WTC11 (cell line): ENCODE data around the gene KCNIP1. TPM values are rescaled to one million over a fixed set of nuclear protein-coding genes. Genes with fewer than 3 reads are reported as not detected.

Experiments
- ATAC-seq: fragments of 200-7000 bp; cut with Tn5 transposase; 2 replicates; pipeline ENCODE4 v1.10.0; 2021; ENCODE audit warnings: mild to moderate bottlenecking, moderate library complexity
- CTCF ChIA-PET: fragments of 300-600 bp; sonication (Branson Sonifier 250); formaldehyde crosslinking; loops from one replicate; lab custom pipeline; 2021; ENCODE audit warnings: antibody characterized with exemption; lab: Charles Lee
- POLR2A ChIA-PET: fragments of 350-600 bp; sonication (Branson Sonifier 250); formaldehyde crosslinking; loops from one replicate; lab custom pipeline; 2021; ENCODE audit warnings: antibody characterized with exemption; lab: Charles Lee
- DNase-seq: peaks from one replicate; pipeline ENCODE4 v3.0.0; 2021; ENCODE audit warnings: low spot score
- H3K27ac Mint-ChIP-seq: 2 replicates; pipeline ENCODE4 v1.8.0; 2021; ENCODE audit warnings: mixed read lengths
- H3K27me3 Mint-ChIP-seq: 2 replicates; pipeline ENCODE4 v1.8.0; 2021; ENCODE audit warnings: low read depth, mild to moderate bottlenecking, moderate library complexity, mixed read lengths
- H3K36me3 Mint-ChIP-seq: 2 replicates; pipeline ENCODE4 v1.8.0; 2021; ENCODE audit warnings: mixed read lengths
- H3K4me1 Mint-ChIP-seq: 2 replicates; pipeline ENCODE4 v1.8.0; 2022; ENCODE audit warnings: mixed read lengths
- H3K4me3 Mint-ChIP-seq: 2 replicates; pipeline ENCODE4 v1.8.0; 2021; ENCODE audit warnings: mild to moderate bottlenecking, moderate library complexity, mixed read lengths
- H3K9me3 Mint-ChIP-seq: 2 replicates; pipeline ENCODE4 v1.8.0; 2021; ENCODE audit warnings: mixed read lengths
- ESRRA ChIP-seq: sonication (generic); formaldehyde crosslinking; IDR thresholded peaks from 2 replicates; pipeline ENCODE4 v1.8.1; 2022; ENCODE audit warnings: mild to moderate bottlenecking, missing genetic modification reagents, borderline replicate concordance
- GABPB1 ChIP-seq: sonication (generic); formaldehyde crosslinking; IDR thresholded peaks from 2 replicates; pipeline ENCODE4 v1.8.1; 2023; ENCODE audit warnings: mild to moderate bottlenecking, missing genetic modification reagents
- HMGA2 ChIP-seq: fragments of 250-450 bp; sonication (Bioruptor Pico); IDR thresholded peaks from 2 replicates; pipeline ENCODE4 v1.4.0; 2021; ENCODE audit warnings: mild to moderate bottlenecking, moderate library complexity
- IRF2 ChIP-seq: sonication (generic); formaldehyde crosslinking; IDR thresholded peaks from 2 replicates; pipeline ENCODE4 v1.8.0; 2022; ENCODE audit warnings: low read depth, missing genetic modification reagents, borderline replicate concordance
- JUN ChIP-seq: sonication (generic); formaldehyde crosslinking; IDR thresholded peaks from 2 replicates; pipeline ENCODE4 v1.8.0; 2023; ENCODE audit warnings: mild to moderate bottlenecking, missing genetic modification reagents
- NFYB ChIP-seq: sonication (generic); formaldehyde crosslinking; conservative IDR thresholded peaks from 2 replicates; pipeline ENCODE4 v1.8.0; 2022; ENCODE audit warnings: low read depth, missing genetic modification reagents
- PRRX2 ChIP-seq: fragments of 250-450 bp; sonication (Bioruptor Pico); IDR thresholded peaks from 2 replicates; pipeline ENCODE4 v1.8.0; 2021; ENCODE audit warnings: mild to moderate bottlenecking
- RORB ChIP-seq: fragments of 250-450 bp; sonication (Bioruptor Pico); IDR thresholded peaks from 2 replicates; pipeline ENCODE4 v1.9.0; 2021; ENCODE audit warnings: mild to moderate bottlenecking
- SOX15 ChIP-seq: fragments of 250-450 bp; sonication (Bioruptor Pico); IDR thresholded peaks from 2 replicates; pipeline ENCODE4 v1.9.0; 2021; ENCODE audit warnings: mild to moderate bottlenecking
- TP53 ChIP-seq: sonication (generic); formaldehyde crosslinking; IDR thresholded peaks from 2 replicates; pipeline ENCODE4 v1.8.1; 2023; ENCODE audit warnings: mild to moderate bottlenecking, missing genetic modification reagents
- ZNF121 ChIP-seq: sonication (generic); formaldehyde crosslinking; IDR thresholded peaks from 2 replicates; pipeline ENCODE4 v1.8.0; 2023; ENCODE audit warnings: missing genetic modification reagents
- ZNF232 ChIP-seq: sonication (generic); formaldehyde crosslinking; IDR thresholded peaks from 2 replicates; pipeline ENCODE4 v1.8.0; 2022; ENCODE audit warnings: mild to moderate bottlenecking, missing genetic modification reagents
- ZNF317 ChIP-seq: sonication (generic); formaldehyde crosslinking; IDR thresholded peaks from 2 replicates; pipeline ENCODE4 v1.8.1; 2023; ENCODE audit warnings: low read depth, mild to moderate bottlenecking, moderate library complexity, missing genetic modification reagents, borderline replicate concordance
- total RNA-seq: library from RNA; stranded (reverse); gene quantifications from 3 replicates; pipeline ENCODE4 v1.2.3, GENCODE V29; 2021
- TF ChIP-seq, protein P1 (sequence below): sonication (generic); formaldehyde crosslinking; IDR thresholded peaks from 2 replicates; pipeline ENCODE4 v1.8.0; 2022; ENCODE audit warnings: mild to moderate bottlenecking, missing genetic modification reagents
- TF ChIP-seq, protein P2 (sequence below): sonication (generic); formaldehyde crosslinking; conservative IDR thresholded peaks from 2 replicates; pipeline ENCODE4 v1.8.1; 2022; ENCODE audit warnings: mild to moderate bottlenecking, missing genetic modification reagents
- TF ChIP-seq, protein P3 (sequence below): sonication (generic); formaldehyde crosslinking; IDR thresholded peaks from 2 replicates; pipeline ENCODE4 v1.8.1; 2022; ENCODE audit warnings: missing genetic modification reagents, borderline replicate concordance
- TF ChIP-seq, protein P4 (sequence below): sonication (generic); formaldehyde crosslinking; IDR thresholded peaks from 2 replicates; pipeline ENCODE4 v1.8.0; 2023; ENCODE audit warnings: missing genetic modification reagents
- TF ChIP-seq, protein P5 (sequence below): fragments of 250-450 bp; sonication (Bioruptor Pico); IDR thresholded peaks from 2 replicates; pipeline ENCODE4 v1.9.0; 2021; ENCODE audit warnings: mild to moderate bottlenecking
- TF ChIP-seq, protein P6 (sequence below): fragments of 250-450 bp; sonication (Bioruptor Pico); conservative IDR thresholded peaks from 2 replicates; pipeline ENCODE4 v1.9.0; 2021; ENCODE audit warnings: mild to moderate bottlenecking

Gene KCNIP1
- total RNA-seq, 1 experiment from 2014 or later: 0.59 TPM

DNA sequence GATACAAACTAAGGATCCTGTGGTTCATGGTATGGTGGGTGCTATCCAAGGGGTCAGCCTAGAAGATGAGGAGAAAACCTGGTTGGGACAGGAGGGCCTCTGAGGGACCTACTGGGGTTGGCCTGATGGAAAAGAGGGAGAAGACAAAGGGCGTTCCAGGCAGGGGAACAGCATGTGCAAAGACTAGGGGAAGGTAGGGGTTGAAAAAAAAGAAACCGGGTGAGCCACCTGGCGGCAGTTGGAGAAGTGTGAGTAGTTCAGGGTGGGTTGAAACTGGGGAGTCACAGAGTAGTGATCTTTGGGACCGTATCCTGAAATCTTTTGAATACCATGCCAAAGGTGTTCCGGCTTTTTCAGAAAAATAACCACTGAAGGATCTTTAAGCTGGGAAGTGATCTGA is 271.0 kb downstream of the KCNIP1 start:
- Mint-ChIP-seq H3K9me3 (peaks cover 6% of the 10 kb centered on the region; the same call in 1 of the 2 replicates), H3K4me1 (peaks cover 41% of the 10 kb centered on the region), H3K36me3 (peaks cover 6% of the 10 kb centered on the region; the same call in 1 of the 2 replicates), H3K27ac (no peak overlapping the region), H3K4me3 (no peak overlapping the region), H3K27me3 (peaks cover 3% of the 10 kb centered on the region)
- ATAC-seq (no peak), DNase-seq (no peak)
- CTCF ChIA-PET: interaction anchor here (4.2 kb wide), 1 partner anchor 30 kb away, joined by 31 read pairs; no protein-coding TSS in a partner anchor
- POLR2A ChIA-PET: no interaction called here
- TF ChIP-seq PRRX2 (CRISPR knock-in tag) (no peak), HMGA2 (CRISPR knock-in tag) (no peak), ZNF317 (no peak), SOX15 (CRISPR knock-in tag) (no peak), JUN (CRISPR knock-in tag) (no peak), ESRRA (no peak), ZNF232 (CRISPR knock-in tag) (no peak), GABPB1 (CRISPR knock-in tag) (no peak), ZNF121 (no peak), TP53 (no peak), NFYB (no peak)
- TF ChIP-seq, protein P1, sequence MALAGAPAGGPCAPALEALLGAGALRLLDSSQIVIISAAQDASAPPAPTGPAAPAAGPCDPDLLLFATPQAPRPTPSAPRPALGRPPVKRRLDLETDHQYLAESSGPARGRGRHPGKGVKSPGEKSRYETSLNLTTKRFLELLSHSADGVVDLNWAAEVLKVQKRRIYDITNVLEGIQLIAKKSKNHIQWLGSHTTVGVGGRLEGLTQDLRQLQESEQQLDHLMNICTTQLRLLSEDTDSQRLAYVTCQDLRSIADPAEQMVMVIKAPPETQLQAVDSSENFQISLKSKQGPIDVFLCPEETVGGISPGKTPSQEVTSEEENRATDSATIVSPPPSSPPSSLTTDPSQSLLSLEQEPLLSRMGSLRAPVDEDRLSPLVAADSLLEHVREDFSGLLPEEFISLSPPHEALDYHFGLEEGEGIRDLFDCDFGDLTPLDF (CRISPR knock-in tag): no peak
- TF ChIP-seq, protein P2, sequence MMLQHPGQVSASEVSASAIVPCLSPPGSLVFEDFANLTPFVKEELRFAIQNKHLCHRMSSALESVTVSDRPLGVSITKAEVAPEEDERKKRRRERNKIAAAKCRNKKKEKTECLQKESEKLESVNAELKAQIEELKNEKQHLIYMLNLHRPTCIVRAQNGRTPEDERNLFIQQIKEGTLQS (CRISPR knock-in tag): no peak
- TF ChIP-seq, protein P3, sequence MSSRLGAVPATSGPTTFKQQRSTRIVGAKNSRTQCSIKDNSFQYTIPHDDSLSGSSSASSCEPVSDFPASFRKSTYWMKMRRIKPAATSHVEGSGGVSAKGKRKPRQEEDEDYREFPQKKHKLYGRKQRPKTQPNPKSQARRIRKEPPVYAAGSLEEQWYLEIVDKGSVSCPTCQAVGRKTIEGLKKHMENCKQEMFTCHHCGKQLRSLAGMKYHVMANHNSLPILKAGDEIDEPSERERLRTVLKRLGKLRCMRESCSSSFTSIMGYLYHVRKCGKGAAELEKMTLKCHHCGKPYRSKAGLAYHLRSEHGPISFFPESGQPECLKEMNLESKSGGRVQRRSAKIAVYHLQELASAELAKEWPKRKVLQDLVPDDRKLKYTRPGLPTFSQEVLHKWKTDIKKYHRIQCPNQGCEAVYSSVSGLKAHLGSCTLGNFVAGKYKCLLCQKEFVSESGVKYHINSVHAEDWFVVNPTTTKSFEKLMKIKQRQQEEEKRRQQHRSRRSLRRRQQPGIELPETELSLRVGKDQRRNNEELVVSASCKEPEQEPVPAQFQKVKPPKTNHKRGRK (CRISPR knock-in tag): no peak
- TF ChIP-seq, protein P4, sequence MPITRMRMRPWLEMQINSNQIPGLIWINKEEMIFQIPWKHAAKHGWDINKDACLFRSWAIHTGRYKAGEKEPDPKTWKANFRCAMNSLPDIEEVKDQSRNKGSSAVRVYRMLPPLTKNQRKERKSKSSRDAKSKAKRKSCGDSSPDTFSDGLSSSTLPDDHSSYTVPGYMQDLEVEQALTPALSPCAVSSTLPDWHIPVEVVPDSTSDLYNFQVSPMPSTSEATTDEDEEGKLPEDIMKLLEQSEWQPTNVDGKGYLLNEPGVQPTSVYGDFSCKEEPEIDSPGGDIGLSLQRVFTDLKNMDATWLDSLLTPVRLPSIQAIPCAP (CRISPR knock-in tag): no peak
- TF ChIP-seq, protein P5, sequence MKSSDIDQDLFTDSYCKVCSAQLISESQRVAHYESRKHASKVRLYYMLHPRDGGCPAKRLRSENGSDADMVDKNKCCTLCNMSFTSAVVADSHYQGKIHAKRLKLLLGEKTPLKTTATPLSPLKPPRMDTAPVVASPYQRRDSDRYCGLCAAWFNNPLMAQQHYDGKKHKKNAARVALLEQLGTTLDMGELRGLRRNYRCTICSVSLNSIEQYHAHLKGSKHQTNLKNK (CRISPR knock-in tag): no peak
- TF ChIP-seq, protein P6, sequence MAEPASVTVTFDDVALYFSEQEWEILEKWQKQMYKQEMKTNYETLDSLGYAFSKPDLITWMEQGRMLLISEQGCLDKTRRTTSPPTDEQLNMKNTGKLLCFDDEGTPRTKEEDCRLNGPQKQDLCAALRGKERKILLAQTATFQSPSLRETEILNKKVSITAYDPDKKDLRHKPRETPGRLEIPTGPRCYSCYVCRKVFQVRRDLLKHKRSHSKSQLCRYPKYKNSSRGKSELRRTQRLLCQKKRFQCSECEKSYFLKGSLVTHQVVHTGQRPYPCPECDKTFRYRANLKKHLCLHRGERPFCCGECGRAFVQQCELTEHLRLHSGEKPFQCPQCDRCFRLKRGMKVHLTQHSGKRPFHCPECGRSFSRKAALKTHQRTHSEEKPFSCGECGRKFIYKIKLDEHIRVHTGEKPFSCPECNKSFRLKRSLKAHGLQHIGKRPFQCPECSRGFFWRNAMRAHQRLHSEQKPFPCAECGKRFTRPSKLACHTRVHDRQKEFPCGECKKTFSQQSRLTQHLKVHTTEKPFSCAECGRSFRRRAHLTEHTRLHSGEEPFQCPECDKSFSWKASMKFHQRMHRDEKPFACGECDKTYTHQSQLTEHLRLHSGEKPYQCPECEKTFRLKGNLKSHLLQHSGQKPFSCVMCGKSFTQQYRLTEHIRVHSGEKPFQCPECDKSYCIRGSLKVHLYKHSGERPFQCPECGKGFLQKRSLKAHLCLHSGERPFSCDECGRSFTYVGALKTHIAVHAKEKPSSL (CRISPR knock-in tag): no peak

DNA sequence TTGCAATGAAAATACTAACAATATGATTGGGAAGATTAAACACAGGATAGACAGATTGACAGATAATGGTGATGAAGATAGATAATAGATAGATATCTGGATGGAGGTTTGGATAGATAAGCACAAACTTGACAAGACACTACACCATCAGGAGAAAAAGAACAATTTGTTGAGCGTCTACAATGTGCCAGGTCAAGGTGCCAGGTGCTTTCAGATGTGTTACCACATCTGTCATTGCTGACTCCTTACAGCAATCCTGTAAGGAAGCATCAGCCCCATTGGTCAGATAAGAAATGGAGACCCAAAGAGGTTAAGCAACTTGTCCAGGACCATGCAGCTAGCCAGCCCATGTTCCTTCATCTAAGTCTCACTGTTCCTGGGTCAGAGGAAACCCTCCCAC is 278.1 kb downstream of the KCNIP1 start:
- CTCF ChIA-PET: interaction anchor here (2.4 to 12.2 kb wide), 2 partner anchors 10 to 35 kb away, joined by 10 to 449 read pairs; no protein-coding TSS in a partner anchor
- ATAC-seq: no peak

More for the DNA sequence above, 278.1 kb downstream of the KCNIP1 start:
- POLR2A ChIA-PET: no interaction called here
- DNase-seq: no peak
- H3K36me3 Mint-ChIP-seq: no peaks in the 10 kb centered on the region
- TF ChIP-seq IRF2 (no peak), RORB (CRISPR knock-in tag) (no peak), NFYB (no peak)
- no peaks in the 10 kb centered on the region for H3K9me3 Mint-ChIP-seq
- no peak overlapping the region for H3K27ac Mint-ChIP-seq
- peaks cover 3% of the 10 kb centered on the region; the same call in 1 of the 2 replicates for H3K27me3 Mint-ChIP-seq
- no peak overlapping the region for H3K4me3 Mint-ChIP-seq
- H3K4me1 Mint-ChIP-seq: peaks cover 40% of the 10 kb centered on the region
